HG03280 (cell line): ENCODE results near the gene AP5Z1.
"Not testable (repeated sequence)": the region's sequence is repeated elsewhere in the genome, so short reads cannot be mapped to it uniquely, and the experiment has no call there.

ENCODE experiments used
- ATAC-seq: cut with Tn5 transposase; IDR thresholded peaks from one replicate; pipeline ENCODE4 v1.9.1; 2021; ENCODE audit warnings: mild to moderate bottlenecking, moderate library complexity; ENCODE audit not compliant: unreplicated experiment

The AP5Z1 gene

DNA sequence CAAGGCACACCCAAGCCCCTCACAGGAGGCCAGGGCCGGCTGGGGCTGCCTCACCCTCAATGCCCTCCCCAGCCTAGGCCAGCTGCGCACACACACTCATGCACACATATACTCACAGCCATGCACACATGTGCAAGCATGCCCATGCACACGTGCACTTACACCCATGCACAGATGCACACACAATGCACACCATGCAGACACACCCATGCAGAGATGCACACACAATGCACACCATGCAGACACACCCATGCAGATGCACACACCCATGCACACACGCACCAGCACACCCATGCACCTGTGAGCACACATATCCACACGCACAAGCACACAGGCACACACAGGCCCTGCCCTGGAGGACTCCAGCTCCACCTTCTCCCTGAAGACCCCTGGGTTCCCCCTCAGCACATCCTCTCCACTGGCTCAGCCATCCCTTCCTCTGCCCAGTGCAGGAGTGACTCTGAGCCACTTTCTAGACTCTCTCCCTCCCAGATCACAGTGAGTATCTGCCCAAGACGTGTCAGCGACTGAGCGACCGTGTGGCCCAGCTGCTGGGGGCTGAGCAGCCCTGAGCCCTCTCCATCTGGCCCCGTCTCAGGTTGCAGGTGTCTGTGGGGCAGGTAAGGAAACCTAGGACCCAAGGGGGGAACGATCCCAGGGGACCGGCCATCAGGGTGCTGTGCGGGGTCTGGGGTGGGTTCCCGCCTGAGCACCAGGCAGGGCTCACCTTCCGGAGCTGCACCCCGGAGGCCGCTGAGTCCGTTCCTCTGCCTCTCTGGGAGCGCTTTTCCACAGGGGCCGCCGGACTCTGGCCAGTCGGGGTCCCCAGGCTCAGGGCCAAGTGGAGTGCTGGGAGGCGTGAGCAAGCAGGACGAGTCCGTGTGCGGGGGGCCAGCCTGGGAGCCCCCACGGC is 25.8 kb downstream of the AP5Z1 start:
- ATAC-seq: no peak

DNA sequence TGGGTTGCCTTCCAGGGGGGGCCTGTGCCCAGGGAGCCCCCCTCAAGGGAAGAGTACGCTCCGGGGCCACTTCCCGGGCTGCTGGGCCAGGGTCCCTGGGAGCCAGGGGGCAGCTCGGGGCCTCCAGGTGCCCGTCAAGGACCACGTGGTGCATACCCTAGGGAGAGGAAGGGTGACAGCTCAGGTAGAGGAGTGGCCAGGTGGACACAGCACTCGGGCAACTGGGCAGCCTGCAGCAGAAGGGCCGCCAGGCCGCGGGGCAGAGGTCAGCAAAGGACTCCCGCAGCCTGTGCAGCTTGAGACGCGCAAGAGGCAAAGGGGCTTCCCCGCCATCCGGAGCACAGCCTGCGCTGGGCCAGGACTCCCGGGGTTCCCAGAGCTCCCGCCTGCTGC is 26.4 kb downstream of the AP5Z1 start:
- ATAC-seq: no peak

DNA sequence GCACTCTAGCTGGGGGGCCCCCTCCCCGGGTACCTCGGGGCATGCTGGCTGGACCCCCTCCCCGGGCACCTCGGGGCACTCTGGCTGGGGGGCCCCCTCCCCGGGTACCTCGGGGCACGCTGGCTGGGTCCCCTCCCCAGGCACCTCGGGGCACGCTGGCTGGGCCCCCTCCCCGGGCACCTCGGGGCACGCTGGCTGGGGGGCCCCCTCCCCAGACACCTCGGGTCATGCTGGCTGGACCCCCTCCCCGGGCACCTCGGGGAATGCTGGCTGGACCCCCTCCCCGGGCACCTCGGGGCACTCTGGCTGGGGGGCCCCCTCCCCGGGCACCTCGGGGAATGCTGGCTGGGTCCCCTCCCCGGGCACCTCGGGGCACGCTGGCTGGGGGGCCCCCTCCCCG is 27.2 kb downstream of the AP5Z1 start:
- not testable (repeated sequence) for ATAC-seq

DNA sequence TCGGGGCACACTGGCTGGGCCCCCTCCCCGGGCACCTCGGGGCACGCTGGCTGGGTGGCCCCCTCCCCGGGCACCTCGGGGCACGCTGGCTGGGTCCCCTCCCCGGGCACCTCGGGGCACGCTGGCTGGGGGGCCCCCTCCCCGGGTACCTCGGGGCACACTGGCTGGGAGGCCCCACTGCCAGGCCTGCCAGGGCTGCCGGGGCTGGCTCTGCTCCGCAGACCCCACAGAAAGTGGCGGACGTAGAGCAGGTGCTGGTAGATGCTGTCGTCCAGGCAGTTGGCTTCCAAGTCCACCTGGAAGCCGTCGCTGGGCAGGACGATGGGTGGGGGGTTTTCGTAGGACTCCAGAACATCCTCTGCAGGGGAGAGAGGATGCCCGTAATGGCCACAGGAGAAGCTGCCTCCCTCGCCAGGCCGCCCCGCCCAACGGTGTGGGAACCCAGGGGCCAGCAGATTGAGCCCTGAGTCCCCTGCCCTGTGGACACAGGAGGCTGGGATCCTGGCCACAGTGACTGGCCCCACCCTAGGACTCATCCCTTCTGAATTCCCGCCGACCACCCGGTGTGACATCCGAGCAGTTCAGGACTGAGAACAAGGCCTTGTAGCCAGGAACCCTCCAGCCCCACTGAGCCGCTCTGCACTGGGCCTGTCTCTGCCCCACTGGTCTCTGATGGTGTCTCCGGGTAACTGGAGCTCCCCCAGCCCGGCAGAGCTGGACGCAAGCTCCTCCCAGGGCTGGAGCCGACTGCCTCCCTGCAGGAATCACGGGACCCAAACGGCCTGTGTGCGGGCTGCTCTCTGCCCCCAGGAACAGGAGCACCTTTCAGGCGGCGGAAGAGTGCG is 28.2 kb downstream of the AP5Z1 start:
- no peak for ATAC-seq

DNA sequence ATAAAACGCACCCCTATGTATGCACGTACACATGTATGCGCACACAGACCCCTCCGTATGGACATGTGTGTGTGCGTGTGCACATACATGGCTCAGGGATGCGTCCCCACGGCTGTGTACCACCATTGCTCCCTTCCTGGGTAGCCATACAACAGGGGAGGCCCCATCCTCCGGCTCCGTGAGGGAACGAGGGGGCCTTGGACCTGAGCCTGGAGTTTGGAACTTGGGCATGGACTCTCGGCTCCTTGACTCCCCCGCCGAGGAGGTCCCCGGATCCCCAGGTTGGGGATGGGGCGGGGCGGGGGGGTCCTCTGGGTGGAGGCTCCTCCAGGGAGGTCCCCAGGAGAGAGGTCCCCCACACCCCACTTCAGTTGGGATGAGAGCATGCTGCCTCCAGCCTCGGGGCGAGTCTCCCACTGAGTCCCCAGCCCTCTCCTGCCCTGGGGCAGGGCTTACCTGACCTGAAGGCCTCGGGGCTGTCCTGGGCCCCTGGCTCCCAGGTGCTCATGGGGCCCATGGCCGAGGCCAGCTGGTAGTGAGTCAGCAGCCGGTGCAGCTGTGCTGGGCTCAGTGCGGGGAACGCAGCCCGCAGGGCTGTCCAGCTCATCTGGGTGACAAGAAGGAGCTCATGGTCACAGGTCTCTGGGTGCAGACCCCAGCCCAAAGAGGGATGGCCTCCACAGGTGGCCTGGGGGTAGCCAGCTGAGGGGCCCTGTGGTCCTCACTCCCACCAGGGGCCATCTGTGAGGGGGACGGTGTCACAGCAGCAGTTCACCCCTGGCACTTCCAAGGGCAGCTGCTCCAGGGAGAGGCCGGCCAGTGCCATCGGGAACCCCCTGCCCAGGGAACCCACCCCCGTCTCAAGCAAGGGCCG is 29.9 kb downstream of the AP5Z1 start:
- no peak for ATAC-seq

DNA sequence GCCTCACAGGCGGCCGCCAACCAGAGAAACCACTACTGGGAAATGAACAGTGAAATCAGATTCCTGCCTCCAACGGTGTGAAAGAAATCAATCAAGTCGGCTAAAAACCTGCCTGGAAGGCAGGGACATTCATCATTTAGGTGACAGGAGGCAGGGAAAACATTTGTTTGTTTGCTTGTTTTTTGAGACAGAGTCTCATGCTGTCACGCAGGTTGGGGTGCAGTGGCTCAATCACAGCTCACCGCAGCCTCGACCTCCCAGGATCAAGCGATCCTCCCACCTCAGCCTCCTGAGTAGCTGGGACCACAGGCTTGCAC is 30.5 kb downstream of the AP5Z1 start:
- no peak for ATAC-seq

DNA sequence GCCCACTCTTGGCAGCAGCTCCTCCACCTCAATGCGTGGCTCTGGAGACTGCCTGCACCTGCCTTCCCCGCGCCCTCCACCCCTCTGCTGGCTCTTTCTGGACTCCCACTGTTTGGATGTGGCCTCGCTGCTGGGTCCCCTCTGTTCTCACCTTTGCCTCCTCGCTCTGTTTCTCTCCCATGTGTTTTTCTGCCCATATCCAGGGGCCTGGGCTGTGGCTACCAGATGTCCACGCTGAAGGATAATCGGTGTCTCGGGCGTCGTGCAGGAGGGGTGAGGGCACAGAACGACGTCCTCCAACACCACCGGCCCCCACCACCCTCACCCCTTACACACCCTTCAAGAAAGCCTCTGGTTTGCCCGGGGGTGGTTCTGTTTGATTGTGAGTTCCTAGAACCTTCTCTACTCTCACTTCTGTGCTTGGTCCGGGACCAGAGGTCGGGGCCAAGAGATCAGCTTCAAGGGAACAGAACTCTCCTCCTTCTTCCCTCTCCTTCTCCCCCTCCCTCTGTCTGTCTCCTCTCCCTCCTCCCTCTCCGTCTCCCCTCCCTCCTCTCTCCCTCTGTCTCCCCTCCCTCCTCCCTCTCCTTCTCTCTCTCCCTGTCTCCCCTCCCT is 31.7 kb downstream of the AP5Z1 start:
- no peak for ATAC-seq

DNA sequence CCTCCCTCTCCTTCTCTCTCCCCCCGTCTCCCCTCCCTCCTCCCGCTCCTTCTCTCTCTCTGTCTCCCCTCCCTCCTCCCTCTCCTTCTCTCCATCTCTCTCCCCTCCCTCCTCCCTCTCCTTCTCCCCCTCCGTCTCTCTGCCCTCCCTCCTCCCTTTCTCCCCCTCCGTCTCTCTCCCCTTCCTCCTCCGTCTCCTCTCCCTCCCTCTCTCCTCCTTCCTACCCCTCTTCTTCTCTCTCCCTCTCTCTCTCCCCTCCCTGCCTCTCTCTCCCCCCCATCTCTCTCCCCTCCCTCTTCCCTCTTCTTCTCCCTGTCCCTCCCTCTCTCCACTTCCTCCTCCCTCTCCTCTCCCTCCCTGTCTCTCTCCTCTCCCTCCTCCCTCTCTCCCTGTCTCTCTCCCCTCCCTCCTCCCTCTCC is 32.2 kb downstream of the AP5Z1 start:
- ATAC-seq: no peak

DNA sequence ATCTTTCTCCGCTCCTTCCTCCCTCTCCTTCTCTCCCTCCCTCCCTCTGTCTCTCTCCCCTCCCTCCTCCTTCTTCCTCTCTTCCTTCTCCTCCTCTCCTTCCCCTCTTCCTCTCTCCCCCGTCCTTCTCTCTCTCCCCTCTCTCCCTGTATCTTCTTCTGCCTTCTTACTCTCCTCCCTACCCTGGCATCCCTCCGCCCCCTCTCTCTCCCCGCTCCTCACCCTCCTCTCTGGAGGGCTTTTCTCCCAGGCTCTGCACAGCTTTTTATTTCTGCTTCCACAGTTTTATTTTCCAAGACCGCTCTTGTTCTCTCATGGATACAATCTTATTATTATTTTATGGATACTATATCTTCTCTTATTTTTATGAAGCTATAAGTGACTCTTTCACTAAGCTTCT is 32.6 kb downstream of the AP5Z1 start:
- no peak for ATAC-seq

DNA sequence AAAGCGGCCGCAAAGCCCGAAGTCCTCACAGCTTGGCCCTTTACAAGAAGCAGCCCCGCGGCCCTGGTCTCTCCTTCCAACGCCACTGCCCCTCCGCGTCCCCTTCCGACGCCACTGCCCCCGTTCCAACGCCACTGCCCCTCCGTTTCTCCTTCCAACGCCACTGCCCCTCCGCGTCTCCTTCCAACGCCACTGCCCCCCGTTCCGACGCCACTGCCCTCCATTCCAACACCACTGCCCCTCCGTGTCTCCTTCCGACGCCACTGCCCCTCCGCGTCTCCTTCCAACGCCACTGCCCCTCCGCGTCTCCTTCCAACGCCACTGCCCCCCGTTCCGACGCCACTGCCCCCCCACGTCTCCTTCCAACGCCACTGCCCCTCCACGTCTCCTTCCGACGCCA is 33.1 kb downstream of the AP5Z1 start:
- no peak for ATAC-seq

DNA sequence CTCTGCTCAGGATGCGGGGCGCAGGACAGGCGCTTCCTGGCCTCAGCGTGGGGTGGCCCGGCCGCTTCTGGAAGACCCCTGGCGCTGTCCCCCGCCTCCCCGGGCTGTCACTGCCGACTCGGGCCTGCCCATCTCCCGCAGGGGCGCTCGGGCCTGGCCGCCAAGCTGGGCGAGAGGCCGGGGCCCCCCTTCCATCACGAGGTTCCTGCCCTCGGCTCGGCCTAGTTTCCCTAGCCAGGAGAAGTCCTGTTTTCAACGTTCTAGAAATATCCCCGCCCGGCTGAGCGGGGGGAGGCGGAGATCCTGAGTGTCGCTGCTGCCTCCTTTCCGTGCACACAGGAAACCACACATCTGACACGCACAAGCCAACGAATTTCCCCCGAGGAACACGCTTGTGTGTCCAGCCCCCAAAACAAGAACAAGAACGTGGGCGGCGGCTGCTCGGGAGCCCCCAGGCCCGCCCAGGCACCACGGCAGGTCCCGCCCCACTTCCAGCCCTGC is 33.7 kb downstream of the AP5Z1 start:
- no peak for ATAC-seq

DNA sequence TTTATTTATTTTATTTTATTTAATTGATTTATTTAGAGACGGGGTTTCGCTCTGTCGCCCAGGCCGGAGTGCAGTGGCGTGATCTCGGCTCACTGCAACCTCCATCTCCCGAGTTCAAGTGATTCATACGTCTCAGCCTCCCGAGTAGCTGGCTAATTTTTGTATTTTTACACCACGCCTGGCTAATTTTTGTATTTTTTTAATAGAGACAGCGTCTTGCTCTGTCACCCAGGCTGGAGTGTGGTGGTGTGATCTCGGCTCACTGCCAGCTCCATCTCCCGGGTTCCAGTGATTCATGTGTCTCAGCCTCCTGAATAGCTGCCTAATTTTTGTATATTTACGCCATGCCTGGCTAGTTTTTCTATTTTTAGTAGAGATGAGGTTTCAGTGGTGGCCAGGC is 34.2 kb downstream of the AP5Z1 start:
- no peak for ATAC-seq

DNA sequence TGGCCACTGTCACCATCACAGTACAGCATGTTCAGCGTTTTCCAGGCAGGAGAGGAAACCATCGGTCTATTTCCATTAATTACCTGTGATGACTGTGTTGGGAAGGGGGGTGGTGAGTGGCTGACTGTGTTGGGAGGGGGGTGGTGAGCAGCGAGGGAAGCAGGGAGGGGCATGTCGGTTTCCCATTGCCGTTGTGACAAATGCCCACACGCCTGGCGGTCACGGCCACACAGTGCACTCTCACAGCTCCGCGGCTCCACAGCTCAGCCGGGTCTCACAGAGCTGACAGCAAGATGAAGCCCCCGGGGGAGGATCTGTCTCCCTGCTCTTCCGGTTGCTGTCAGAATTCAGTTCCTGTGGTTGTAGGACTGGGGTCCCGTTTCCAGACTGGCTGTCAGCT is 39.0 kb downstream of the AP5Z1 start:
- ATAC-seq: no peak

DNA sequence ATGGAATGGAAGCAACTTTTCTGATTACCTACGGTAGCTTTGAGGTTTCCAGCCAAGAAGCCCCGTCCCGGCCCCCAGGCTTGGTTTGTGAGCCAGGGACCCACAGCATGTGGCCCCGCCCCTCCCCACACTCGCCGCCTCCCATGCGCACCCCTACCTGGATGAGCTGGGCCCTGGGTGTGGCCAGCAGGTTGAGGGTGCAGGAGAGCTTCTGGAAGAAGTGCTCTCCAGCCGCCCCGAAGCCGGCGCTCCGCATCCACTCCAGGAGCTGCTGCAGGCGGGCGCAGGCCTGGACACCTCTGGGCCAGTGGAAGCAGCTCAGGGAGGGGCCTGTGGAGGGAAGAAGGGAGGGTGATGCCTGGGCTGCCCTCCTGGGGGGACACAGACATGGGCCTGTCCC is 39.7 kb downstream of the AP5Z1 start:
- ATAC-seq: no peak

DNA sequence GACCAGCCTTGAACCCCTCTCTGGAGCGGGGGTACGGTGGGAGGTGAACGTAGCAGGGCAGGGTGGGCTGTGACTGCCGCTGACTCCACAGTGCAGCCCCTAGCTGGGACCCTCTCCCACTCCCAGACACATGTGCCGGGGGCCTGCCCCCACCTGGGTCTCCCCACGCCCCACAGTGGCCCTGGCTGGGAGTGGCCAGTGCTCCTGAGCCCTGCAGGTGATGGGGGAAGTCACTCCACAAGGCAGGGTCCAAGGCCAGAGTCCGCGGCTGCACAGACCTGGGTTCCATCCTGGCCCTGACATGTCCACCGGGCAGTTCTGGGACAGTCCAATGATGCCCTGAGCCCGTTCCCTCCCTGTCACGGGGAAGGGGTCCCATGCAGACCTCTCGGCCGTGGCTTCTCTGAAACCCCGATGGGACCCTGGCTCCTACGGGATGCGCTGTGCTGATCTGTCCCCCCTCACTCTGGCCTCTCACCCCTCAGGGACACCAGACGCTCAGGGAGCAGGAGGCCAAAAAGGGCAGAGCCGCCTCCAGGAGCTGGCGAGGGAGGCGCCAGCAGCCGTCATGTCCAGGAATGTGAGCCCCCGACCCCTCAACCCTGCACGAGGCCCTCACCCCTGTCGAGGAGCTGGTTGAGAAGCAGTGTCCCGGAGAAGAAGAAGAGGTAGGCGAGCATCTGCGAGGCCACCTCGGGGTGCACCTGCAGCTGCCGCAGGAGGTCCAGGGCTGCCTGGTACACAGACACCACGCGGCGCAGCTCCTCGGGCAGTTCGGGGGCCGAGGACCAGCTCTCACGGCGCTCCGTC is 40.4 kb downstream of the AP5Z1 start:
- no peak for ATAC-seq

DNA sequence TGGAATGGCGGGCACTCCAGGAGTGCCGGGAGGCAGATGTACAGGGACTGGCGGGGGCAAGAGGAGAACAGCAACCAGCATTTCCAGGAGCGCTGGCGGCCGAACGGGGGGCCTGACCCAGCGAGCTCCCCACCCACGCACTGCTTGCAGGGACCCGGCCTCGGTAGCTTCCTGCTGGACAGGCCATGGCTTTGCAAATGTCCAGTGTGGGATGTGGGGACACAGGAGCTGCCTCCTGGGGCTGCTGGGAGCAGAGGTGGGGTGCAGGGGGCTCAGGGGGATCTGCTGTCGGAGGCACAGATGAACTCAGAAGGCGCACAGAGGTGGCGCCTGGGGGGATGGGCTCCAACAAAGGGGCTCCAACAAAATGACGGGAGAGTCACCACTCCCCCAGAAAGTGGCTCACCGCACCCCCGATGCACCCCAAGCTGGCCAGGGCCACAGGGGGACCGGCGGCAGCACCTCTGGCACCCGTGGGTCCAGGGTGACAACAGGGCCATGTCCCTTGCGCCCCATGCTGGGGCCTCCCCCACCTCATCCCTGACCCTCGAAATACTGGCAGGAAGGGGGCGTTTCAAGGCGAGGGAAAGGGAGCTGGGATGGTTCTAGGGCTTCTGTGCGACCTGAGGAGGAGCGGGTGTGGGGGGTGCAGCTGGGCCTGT is 41.1 kb downstream of the AP5Z1 start:
- ATAC-seq: no peak

DNA sequence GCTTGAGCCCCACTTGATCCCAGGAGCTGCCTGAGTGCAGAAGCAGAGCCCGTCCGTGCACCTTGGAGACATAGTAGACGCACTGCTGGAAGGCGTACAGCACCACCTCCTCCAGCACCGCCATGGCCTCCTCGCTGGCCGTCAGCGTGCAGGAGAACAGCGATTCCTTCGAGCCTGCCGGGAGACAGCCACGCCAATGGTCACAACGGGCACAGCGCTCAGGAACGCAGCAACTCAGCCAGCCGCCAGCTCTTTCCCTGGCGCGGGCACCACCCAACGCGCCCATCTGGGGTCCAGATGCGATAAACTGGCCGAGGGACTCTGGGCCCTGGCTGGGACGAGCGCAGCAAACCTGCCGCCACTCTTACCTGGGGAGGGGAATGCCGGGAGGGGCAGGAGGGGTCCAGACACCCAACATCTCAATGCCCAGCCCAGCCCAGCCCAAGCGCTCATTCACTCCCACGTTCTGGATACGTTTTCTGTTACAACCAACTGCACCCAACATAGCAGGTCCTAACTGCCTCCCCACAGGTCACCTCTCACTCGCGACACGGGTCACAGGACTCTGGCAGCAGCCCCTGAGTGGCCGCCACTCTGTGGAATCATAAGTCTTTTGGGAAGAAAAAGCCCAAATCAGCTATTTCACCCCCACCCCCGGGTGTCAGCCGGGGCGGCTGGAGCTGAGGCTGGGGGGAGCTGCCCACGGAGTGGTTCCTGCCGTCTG is 41.9 kb downstream of the AP5Z1 start:
- ATAC-seq: no peak

DNA sequence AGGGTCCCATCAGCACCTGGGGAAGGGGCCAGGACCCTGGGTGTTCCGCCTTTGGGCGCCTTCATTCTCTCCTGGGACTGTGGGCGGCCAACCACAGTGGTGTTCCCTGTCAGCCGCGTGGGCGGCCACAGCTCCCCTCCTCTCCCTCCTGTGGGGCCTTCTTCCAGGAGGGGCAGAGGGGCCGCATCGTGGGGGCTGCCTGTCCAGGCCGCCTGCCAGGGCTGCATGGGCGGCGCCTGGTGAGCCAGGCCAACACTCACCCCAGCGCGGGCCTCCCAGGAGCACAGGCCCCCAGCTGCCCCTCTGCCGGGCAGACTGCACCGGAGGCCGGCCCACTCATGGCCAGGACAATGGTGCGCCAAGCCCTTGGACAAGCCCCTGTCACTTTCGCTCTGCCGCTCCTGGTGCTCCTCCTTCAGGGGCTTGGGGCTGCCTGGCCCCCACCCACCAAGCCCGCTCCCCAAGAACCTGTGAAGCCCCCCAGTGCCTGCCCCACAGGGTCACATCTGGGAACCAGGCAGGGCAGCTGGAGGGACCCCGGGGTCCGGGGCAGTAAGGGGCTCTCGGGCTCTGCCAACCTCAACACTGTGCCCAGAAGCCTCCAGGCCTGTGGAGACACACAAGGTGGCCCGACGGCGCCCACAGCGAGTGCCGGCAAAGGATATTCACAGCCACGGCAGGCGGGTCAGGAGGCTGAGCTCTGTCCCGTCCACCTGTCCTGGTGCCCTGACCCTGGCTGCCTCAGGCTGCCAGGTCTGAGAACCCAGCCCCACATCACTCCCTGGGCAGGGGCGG is 42.8 kb downstream of the AP5Z1 start:
- ATAC-seq: no peak
